ENCODE results near the gene ATP13A5.

Gene ATP13A5

GRCh38 chr3:193305356-193305755 is 73.2 kb downstream of the ATP13A5 start:
- FAIRE-seq (no peak), DNase-seq (ENCODE audit: insufficient read length) (no peak)
- TF ChIP-seq POLR2AphosphoS5 (IDR thresholded peaks at IDR 0.05; ENCODE audit: low read depth, low read length), result no peak
- TF ChIP-seq TAF1 (IDR thresholded peaks at IDR 0.05; ENCODE audit: borderline replicate concordance, low read depth, low read length), result no peak
- no peak for TF ChIP-seq POLR2A (IDR thresholded peaks at IDR 0.05; ENCODE audit: low read depth, low read length)

- DNase-seq (ENCODE audit: insufficient read length), result no peak
- TF ChIP-seq POLR2A (IDR thresholded peaks at IDR 0.05; ENCODE audit: low read depth, low read length), result no peak
Measured at GRCh38 chr3:193301433-193301832, 77.1 kb downstream of the ATP13A5 start.

GRCh38 chr3:193297421-193297820 is 81.1 kb downstream of the ATP13A5 start:
- no peak for FAIRE-seq
- no peak for DNase-seq (ENCODE audit: insufficient read length)
- TF ChIP-seq TAF1 (IDR thresholded peaks at IDR 0.05; ENCODE audit: borderline replicate concordance, low read depth, low read length), result no peak
- no peak for TF ChIP-seq POLR2A (IDR thresholded peaks at IDR 0.05; ENCODE audit: low read depth, low read length)
- no peak for TF ChIP-seq POLR2AphosphoS5 (IDR thresholded peaks at IDR 0.05; ENCODE audit: low read depth, low read length)

More at GRCh38 chr3:193301433-193301832, 77.1 kb downstream of the ATP13A5 start:
- no peak for FAIRE-seq

- DNase-seq (ENCODE audit: insufficient read length) (no peak), FAIRE-seq (no peak)
- TF ChIP-seq POLR2AphosphoS5 (IDR thresholded peaks at IDR 0.05; ENCODE audit: low read depth, low read length), result no peak
- TF ChIP-seq TAF1 (IDR thresholded peaks at IDR 0.05; ENCODE audit: borderline replicate concordance, low read depth, low read length), result no peak
- TF ChIP-seq POLR2A (IDR thresholded peaks at IDR 0.05; ENCODE audit: low read depth, low read length), result no peak
Measured at GRCh38 chr3:193295985-193296384, 82.6 kb downstream of the ATP13A5 start.

- no peak for TF ChIP-seq TAF1 (IDR thresholded peaks at IDR 0.05; ENCODE audit: borderline replicate concordance, low read depth, low read length)
- no peak for TF ChIP-seq POLR2A (IDR thresholded peaks at IDR 0.05; ENCODE audit: low read depth, low read length)
- no peak for TF ChIP-seq POLR2AphosphoS5 (IDR thresholded peaks at IDR 0.05; ENCODE audit: low read depth, low read length)
- FAIRE-seq (no peak), DNase-seq (ENCODE audit: insufficient read length) (no peak)
Measured at GRCh38 chr3:193292386-193292785, 86.2 kb downstream of the ATP13A5 start.

GRCh38 chr3:193271101-193271840 is 107.3 kb downstream of the ATP13A5 start:
- FAIRE-seq (no peak), DNase-seq (ENCODE audit: insufficient read length) (no peak)
- TF ChIP-seq POLR2A (IDR thresholded peaks at IDR 0.05; ENCODE audit: low read depth, low read length) (no peak), POLR2AphosphoS5 (IDR thresholded peaks at IDR 0.05; ENCODE audit: low read depth, low read length) (no peak), TAF1 (IDR thresholded peaks at IDR 0.05; ENCODE audit: borderline replicate concordance, low read depth, low read length) (no peak)

GRCh38 chr3:193270451-193270850 is 108.1 kb downstream of the ATP13A5 start:
- DNase-seq (ENCODE audit: insufficient read length) (no peak), FAIRE-seq (no peak)
- no peak for TF ChIP-seq TAF1 (IDR thresholded peaks at IDR 0.05; ENCODE audit: borderline replicate concordance, low read depth, low read length)
- TF ChIP-seq POLR2A (IDR thresholded peaks at IDR 0.05; ENCODE audit: low read depth, low read length), result no peak
- no peak for TF ChIP-seq POLR2AphosphoS5 (IDR thresholded peaks at IDR 0.05; ENCODE audit: low read depth, low read length)

GRCh38 chr3:193269343-193270028 is 109.1 kb downstream of the ATP13A5 start:
- FAIRE-seq, result no peak
- no peak for DNase-seq (ENCODE audit: insufficient read length)
- TF ChIP-seq TAF1 (IDR thresholded peaks at IDR 0.05; ENCODE audit: borderline replicate concordance, low read depth, low read length) (no peak), POLR2A (IDR thresholded peaks at IDR 0.05; ENCODE audit: low read depth, low read length) (no peak), POLR2AphosphoS5 (IDR thresholded peaks at IDR 0.05; ENCODE audit: low read depth, low read length) (no peak)

- FAIRE-seq (no peak), DNase-seq (ENCODE audit: insufficient read length) (no peak)
- TF ChIP-seq POLR2A (IDR thresholded peaks at IDR 0.05; ENCODE audit: low read depth, low read length) (no peak), TAF1 (IDR thresholded peaks at IDR 0.05; ENCODE audit: borderline replicate concordance, low read depth, low read length) (no peak), POLR2AphosphoS5 (IDR thresholded peaks at IDR 0.05; ENCODE audit: low read depth, low read length) (no peak)
Measured at GRCh38 chr3:193262707-193263106, 115.8 kb downstream of the ATP13A5 start.

GRCh38 chr3:193261970-193262369 is 116.6 kb downstream of the ATP13A5 start:
- TF ChIP-seq TAF1 (IDR thresholded peaks at IDR 0.05; ENCODE audit: borderline replicate concordance, low read depth, low read length) (no peak), POLR2AphosphoS5 (IDR thresholded peaks at IDR 0.05; ENCODE audit: low read depth, low read length) (no peak), POLR2A (IDR thresholded peaks at IDR 0.05; ENCODE audit: low read depth, low read length) (no peak)
- FAIRE-seq, result no peak
- no peak for DNase-seq (ENCODE audit: insufficient read length)

- no peak for FAIRE-seq
- TF ChIP-seq TAF1 (IDR thresholded peaks at IDR 0.05; ENCODE audit: borderline replicate concordance, low read depth, low read length) (no peak), POLR2A (IDR thresholded peaks at IDR 0.05; ENCODE audit: low read depth, low read length) (no peak), POLR2AphosphoS5 (IDR thresholded peaks at IDR 0.05; ENCODE audit: low read depth, low read length) (no peak)
- no peak for DNase-seq (ENCODE audit: insufficient read length)
Measured at GRCh38 chr3:193253986-193254660, 124.4 kb downstream of the ATP13A5 start.

Measured in GM12892 (cell line).